HG03342 (cell line): ENCODE data around the gene SLC5A12.

ENCODE experiments used
- ATAC-seq: cut with Tn5 transposase; IDR thresholded peaks from one replicate; pipeline ENCODE4 v1.9.1; 2021; ENCODE audit warnings: mild to moderate bottlenecking, moderate library complexity; ENCODE audit not compliant: unreplicated experiment

SLC5A12 gene

GRCh38 chr11:26721948-26722475 is at the start of gene SLC5A12:
Gene SLC5A12, minus strand, starts transcription at chr11:26722060. Its CDS starts 346 bp downstream, at chr11:26721714.
- ATAC-seq, result no peak

GRCh38 chr11:26769027-26769426 is 47.2 kb upstream of the SLC5A12 start:
- ATAC-seq, result no peak

GRCh38 chr11:26767060-26767459 is 45.2 kb upstream of the SLC5A12 start:
- ATAC-seq, result no peak

- no peak for ATAC-seq
Observed at GRCh38 chr11:26765323-26765722, 43.5 kb upstream of the SLC5A12 start.

- no peak for ATAC-seq
Observed at GRCh38 chr11:26764825-26765224, 43.0 kb upstream of the SLC5A12 start.

- no peak for ATAC-seq
Observed at GRCh38 chr11:26764315-26764714, 42.5 kb upstream of the SLC5A12 start.

- no peak for ATAC-seq
Observed at GRCh38 chr11:26762089-26762488, 40.2 kb upstream of the SLC5A12 start.

- no peak for ATAC-seq
Observed at GRCh38 chr11:26761361-26761809, 39.5 kb upstream of the SLC5A12 start.

GRCh38 chr11:26757995-26758394 is 36.1 kb upstream of the SLC5A12 start:
- no peak for ATAC-seq

GRCh38 chr11:26755762-26756161 is 33.9 kb upstream of the SLC5A12 start:
- ATAC-seq, result no peak

GRCh38 chr11:26753723-26754504 is 32.1 kb upstream of the SLC5A12 start:
- peak; percentile 67 for ATAC-seq

GRCh38 chr11:26749927-26750326 is 28.1 kb upstream of the SLC5A12 start:
- no peak for ATAC-seq

- no peak for ATAC-seq
Observed at GRCh38 chr11:26743622-26744021, 21.8 kb upstream of the SLC5A12 start.

GRCh38 chr11:26742966-26743365 is 21.1 kb upstream of the SLC5A12 start:
- no peak for ATAC-seq

- ATAC-seq, result no peak
Observed at GRCh38 chr11:26741036-26741435, 19.2 kb upstream of the SLC5A12 start.

- ATAC-seq, result no peak
Observed at GRCh38 chr11:26739366-26740073, 17.7 kb upstream of the SLC5A12 start.

- ATAC-seq, result no peak
Observed at GRCh38 chr11:26734691-26735090, 12.8 kb upstream of the SLC5A12 start.

- ATAC-seq, result no peak
Observed at GRCh38 chr11:26731084-26731456, 9.2 kb upstream of the SLC5A12 start.

- ATAC-seq, result no peak
Observed at GRCh38 chr11:26730414-26731083, 8.7 kb upstream of the SLC5A12 start.

- no peak for ATAC-seq
Observed at GRCh38 chr11:26729284-26729683, 7.4 kb upstream of the SLC5A12 start.

GRCh38 chr11:26726960-26727359 is 5.1 kb upstream of the SLC5A12 start:
- ATAC-seq, result no peak
